ENCODE results near the gene VAT1.
"Not testable (repeated sequence)": the region's sequence is repeated elsewhere in the genome, so short reads cannot be mapped to it uniquely, and the experiment has no call there.

The VAT1 gene

GRCh38 chr17:42973323-42973722 lies 48.9 kb downstream of the VAT1 start:
- not testable (repeated sequence) for DNase-seq (ENCODE audit: low read depth)

DNA sequence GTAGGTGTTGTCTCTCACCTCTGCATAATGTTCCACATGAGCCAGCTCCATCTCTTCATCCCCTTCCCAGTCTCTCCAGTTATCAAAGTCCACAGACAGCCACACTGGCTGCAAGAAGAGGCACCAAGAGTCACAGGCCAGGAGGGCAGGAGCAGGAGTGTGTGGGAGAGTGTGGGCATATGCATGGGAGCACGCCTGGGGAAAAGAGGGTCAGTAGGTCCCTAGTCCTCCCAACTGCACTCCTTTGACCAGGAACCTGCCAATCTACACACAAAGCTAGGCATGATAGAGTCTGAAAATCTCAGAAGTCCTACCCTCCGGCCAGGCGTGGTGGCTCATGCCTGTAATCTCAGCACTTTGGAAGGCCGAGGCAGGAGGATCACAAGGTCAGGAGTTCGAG lies 50.6 kb downstream of the VAT1 start:
- DNase-seq (ENCODE audit: low read depth), result no peak

- no peak for DNase-seq (ENCODE audit: low read depth)
Observed at GRCh38 chr17:42969001-42969581, 53.1 kb downstream of the VAT1 start.

DNA sequence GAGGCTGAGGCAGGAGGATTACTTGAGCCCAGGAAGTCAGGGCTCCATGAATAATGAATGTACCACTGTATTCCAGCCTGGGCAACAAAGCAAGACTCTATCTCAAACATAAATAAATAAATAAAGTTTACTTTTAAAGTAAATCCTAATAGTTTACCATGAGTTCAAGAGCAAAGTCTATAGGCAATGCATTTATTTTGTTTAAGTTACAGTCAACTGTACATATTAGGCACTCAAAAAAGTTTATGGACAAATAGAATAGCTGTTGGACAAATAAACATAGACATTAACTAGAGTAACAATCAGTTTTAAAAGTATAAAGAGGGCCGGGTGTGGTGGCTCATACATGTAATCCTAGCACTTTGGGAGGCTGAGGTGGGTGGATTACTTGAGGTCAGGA lies 54.3 kb downstream of the VAT1 start:
- no peak for DNase-seq (ENCODE audit: low read depth)
